K562 (cell line): ENCODE measurements around the gene ZNHIT1.

Source experiments
- ATF7 ChIP-seq: fragments of 450-650 bp; IDR thresholded peaks from 2 replicates; pipeline ENCODE4 v1.7.1; 2014; ENCODE audit warnings: mild to moderate bottlenecking, moderate library complexity
- CBX5 ChIP-seq: IDR thresholded peaks from 2 replicates; pipeline ENCODE4 v1.6.1; 2014; ENCODE audit warnings: low read depth, borderline replicate concordance
- SMAD3 ChIP-seq: fragments of 450-650 bp; formaldehyde crosslinking; conservative IDR thresholded peaks from 2 replicates; pipeline ENCODE4 v1.4.0; 2020; ENCODE audit warnings: mild to moderate bottlenecking
- ZNF609 ChIP-seq: sonication (generic); formaldehyde crosslinking; IDR thresholded peaks from 2 replicates; pipeline ENCODE4 v1.8.1; 2023; ENCODE audit warnings: missing genetic modification reagents, mild to moderate bottlenecking, borderline replicate concordance
- TF ChIP-seq, protein P1 (sequence below), 3 experiments: IDR thresholded peaks in 2 of 3; conservative IDR thresholded peaks in 1 of 3; 2 replicates each; pipeline ENCODE4 v1.5.1; 2011 to 2012; ENCODE audit warnings: low read length in 3 of 3, mild to moderate bottlenecking in 3 of 3, control low read depth in 2 of 3, improper control_type of control experiment in 1 of 3, inconsistent platforms in 1 of 3, low read depth in 1 of 3, mixed read lengths in 1 of 3, moderate library complexity in 1 of 3; ENCODE audit not compliant: insufficient read depth in 2 of 3
- TF ChIP-seq, protein P2 (sequence below): fragments of 450-650 bp; formaldehyde crosslinking; IDR thresholded peaks from 2 replicates; pipeline ENCODE4 v1.4.0; 2020; ENCODE audit warnings: mild to moderate bottlenecking, moderate library complexity
- TF ChIP-seq, protein P3 (sequence below): sonication (generic); formaldehyde crosslinking; IDR thresholded peaks from 2 replicates; pipeline ENCODE4 v1.8.1; 2023; ENCODE audit warnings: mild to moderate bottlenecking, missing genetic modification reagents, moderate library complexity

DNA sequence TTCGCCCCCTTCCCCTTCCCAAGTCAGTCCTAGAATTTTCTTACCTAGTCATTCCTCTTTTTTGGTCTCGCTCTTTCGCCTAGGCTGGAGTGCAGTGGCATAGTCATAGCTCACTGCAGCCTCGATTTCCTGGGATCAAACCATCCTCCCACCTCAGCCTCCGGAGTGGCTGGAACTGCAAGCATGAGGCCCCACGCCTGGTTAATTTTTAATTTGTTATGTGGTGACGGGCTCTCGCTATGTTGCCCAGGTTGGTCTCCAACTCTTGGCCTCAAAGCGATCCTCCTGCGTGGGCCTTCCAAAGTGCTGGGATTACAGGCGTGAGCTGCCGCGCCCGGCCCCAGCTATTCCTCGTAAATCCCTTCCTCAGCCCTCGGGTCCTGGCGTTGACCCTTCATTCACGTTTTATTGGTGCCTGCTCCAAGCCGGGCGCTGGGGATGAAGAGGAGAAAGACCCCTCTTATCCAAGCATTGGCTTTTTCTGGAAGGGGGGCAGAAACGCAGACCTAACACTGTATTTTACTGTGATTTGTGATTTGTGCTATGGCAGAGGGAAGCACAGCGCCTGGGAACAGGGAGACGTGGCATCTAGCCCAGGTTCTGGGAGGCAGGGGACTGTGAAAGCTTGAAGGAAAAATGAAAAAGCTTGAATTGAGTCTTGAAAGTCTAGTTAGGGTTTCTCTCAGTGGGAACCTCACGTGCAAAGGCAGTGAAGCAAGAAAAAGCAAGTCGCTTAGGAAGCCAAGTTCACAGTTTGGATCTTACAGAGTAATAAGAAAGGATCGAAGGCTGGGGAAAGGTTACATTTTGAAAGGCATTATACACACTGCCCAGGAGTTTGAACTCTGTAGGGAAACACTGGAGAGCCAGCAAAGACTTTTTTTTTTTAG is 516 bp downstream of the ZNHIT1 start:
- TF ChIP-seq ATF7: no peak
- TF ChIP-seq ZNF609 (CRISPR knock-in tag): no peak
- no peak for TF ChIP-seq CBX5
- TF ChIP-seq SMAD3 (CRISPR knock-in tag): no peak
- TF ChIP-seq, protein P1, sequence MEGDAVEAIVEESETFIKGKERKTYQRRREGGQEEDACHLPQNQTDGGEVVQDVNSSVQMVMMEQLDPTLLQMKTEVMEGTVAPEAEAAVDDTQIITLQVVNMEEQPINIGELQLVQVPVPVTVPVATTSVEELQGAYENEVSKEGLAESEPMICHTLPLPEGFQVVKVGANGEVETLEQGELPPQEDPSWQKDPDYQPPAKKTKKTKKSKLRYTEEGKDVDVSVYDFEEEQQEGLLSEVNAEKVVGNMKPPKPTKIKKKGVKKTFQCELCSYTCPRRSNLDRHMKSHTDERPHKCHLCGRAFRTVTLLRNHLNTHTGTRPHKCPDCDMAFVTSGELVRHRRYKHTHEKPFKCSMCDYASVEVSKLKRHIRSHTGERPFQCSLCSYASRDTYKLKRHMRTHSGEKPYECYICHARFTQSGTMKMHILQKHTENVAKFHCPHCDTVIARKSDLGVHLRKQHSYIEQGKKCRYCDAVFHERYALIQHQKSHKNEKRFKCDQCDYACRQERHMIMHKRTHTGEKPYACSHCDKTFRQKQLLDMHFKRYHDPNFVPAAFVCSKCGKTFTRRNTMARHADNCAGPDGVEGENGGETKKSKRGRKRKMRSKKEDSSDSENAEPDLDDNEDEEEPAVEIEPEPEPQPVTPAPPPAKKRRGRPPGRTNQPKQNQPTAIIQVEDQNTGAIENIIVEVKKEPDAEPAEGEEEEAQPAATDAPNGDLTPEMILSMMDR (IDR thresholded peaks at IDR 0.05 in 2 of 3, conservative IDR thresholded peaks at IDR 0.05 in 1 of 3; ENCODE audit: insufficient read depth in 2 of 3, low read depth in 1 of 3, low read length in 3 of 3): no peak
- TF ChIP-seq, protein P2, sequence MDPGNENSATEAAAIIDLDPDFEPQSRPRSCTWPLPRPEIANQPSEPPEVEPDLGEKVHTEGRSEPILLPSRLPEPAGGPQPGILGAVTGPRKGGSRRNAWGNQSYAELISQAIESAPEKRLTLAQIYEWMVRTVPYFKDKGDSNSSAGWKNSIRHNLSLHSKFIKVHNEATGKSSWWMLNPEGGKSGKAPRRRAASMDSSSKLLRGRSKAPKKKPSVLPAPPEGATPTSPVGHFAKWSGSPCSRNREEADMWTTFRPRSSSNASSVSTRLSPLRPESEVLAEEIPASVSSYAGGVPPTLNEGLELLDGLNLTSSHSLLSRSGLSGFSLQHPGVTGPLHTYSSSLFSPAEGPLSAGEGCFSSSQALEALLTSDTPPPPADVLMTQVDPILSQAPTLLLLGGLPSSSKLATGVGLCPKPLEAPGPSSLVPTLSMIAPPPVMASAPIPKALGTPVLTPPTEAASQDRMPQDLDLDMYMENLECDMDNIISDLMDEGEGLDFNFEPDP (CRISPR knock-in tag): no peak
- TF ChIP-seq, protein P3, sequence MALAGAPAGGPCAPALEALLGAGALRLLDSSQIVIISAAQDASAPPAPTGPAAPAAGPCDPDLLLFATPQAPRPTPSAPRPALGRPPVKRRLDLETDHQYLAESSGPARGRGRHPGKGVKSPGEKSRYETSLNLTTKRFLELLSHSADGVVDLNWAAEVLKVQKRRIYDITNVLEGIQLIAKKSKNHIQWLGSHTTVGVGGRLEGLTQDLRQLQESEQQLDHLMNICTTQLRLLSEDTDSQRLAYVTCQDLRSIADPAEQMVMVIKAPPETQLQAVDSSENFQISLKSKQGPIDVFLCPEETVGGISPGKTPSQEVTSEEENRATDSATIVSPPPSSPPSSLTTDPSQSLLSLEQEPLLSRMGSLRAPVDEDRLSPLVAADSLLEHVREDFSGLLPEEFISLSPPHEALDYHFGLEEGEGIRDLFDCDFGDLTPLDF (CRISPR knock-in tag): no peak
